K562 (cell line): ENCODE measurements around the gene CRY2. TPM values are rescaled to one million over a fixed set of nuclear protein-coding genes. Genes with fewer than 3 reads are reported as not detected.

Experiments
- ARHGAP35 ChIP-seq: fragments of 450-650 bp; IDR thresholded peaks from 2 replicates; pipeline ENCODE4 v1.6.1; 2018; ENCODE audit not compliant: partially characterized antibody
- CHD4 ChIP-seq: fragments of 200-600 bp; sonication (generic); IDR thresholded peaks from 3 replicates; pipeline ENCODE4 v1.6.1; 2012; ENCODE audit warnings: low read depth, mild to moderate bottlenecking, mixed read lengths, low read length, inconsistent platforms; ENCODE audit not compliant: insufficient read depth, insufficient replicate concordance, poor library complexity, severe bottlenecking
- ETV5 ChIP-seq: sonication (generic); formaldehyde crosslinking; IDR thresholded peaks from 2 replicates; pipeline ENCODE4 v1.4.0; 2020; ENCODE audit warnings: low read depth, mild to moderate bottlenecking, missing genetic modification reagents
- EZH2 ChIP-seq: IDR thresholded peaks from 2 replicates; pipeline ENCODE4 v1.6.1; 2012; ENCODE audit warnings: low read depth, mild to moderate bottlenecking, inconsistent platforms, low read length, borderline replicate concordance
- FOXJ3 ChIP-seq: sonication (generic); formaldehyde crosslinking; IDR thresholded peaks from 2 replicates; pipeline ENCODE4 v1.4.0; 2020; ENCODE audit warnings: mild to moderate bottlenecking, missing genetic modification reagents
- JUNB ChIP-seq: fragments of 450-650 bp; formaldehyde crosslinking; conservative IDR thresholded peaks from 2 replicates; pipeline ENCODE4 v1.4.0; 2020; ENCODE audit warnings: mild to moderate bottlenecking
- OTX1 ChIP-seq: fragments of 450-650 bp; formaldehyde crosslinking; IDR thresholded peaks from 2 replicates; pipeline ENCODE4 v1.4.0; 2022; ENCODE audit warnings: mild to moderate bottlenecking
- PHB2 ChIP-seq: fragments of 450-650 bp; IDR thresholded peaks from 2 replicates; pipeline ENCODE4 v1.6.1; 2017; ENCODE audit warnings: low read depth
- POLR3A ChIP-seq: IDR thresholded peaks from 2 replicates; pipeline ENCODE4 v1.6.1; 2011; ENCODE audit warnings: borderline replicate concordance, mild to moderate bottlenecking, moderate library complexity; ENCODE audit not compliant: insufficient read length, insufficient read depth; ENCODE audit errors: extremely low read depth
- PPARD ChIP-seq: fragments of 250-450 bp; sonication (Bioruptor Pico); IDR thresholded peaks from 2 replicates; pipeline ENCODE4 v1.8.0; 2022; ENCODE audit warnings: inconsistent platforms, mild to moderate bottlenecking, moderate library complexity
- RBM15 ChIP-seq: fragments of 200-400 bp; formaldehyde crosslinking; IDR thresholded peaks from 2 replicates; pipeline ENCODE4 v1.6.1; 2018; ENCODE audit warnings: mild to moderate bottlenecking, low read length, moderate library complexity; ENCODE audit not compliant: insufficient read depth
- SIX5 ChIP-seq, 2 experiments: IDR thresholded peaks; 2 replicates each; pipeline ENCODE4 v1.6.1; 2011; ENCODE audit warnings: low read length in 2 of 2, borderline replicate concordance in 1 of 2, low read depth in 1 of 2, mild to moderate bottlenecking in 1 of 2, moderate library complexity in 1 of 2; ENCODE audit not compliant: insufficient read depth in 1 of 2
- TSC22D4 ChIP-seq: fragments of 450-650 bp; IDR thresholded peaks from 2 replicates; pipeline ENCODE4 v1.6.1; 2016; ENCODE audit warnings: missing genetic modification characterization, missing biosample characterization, control low read depth
- ZEB2 ChIP-seq: fragments of 450-650 bp; IDR thresholded peaks from 2 replicates; pipeline ENCODE4 v1.6.1; 2016
- ZFX ChIP-seq: sonication (generic); formaldehyde crosslinking; IDR thresholded peaks from 2 replicates; pipeline ENCODE4 v1.8.0; 2022; ENCODE audit warnings: mild to moderate bottlenecking, missing genetic modification reagents, moderate library complexity
- ZNF174 ChIP-seq: fragments of 250-450 bp; sonication (Bioruptor Pico); IDR thresholded peaks from 2 replicates; pipeline ENCODE4 v1.4.0; 2020; ENCODE audit warnings: mild to moderate bottlenecking
- ZNF224 ChIP-seq: sonication (generic); formaldehyde crosslinking; IDR thresholded peaks from 2 replicates; pipeline ENCODE4 v1.8.0; 2022; ENCODE audit warnings: mild to moderate bottlenecking, missing genetic modification reagents
- ZNF324 ChIP-seq: fragments of 250-450 bp; sonication (Bioruptor Pico); IDR thresholded peaks from 2 replicates; pipeline ENCODE4 v1.4.0; 2020; ENCODE audit warnings: mild to moderate bottlenecking
- ZNF589 ChIP-seq: fragments of 200-800 bp; sonication (Bioruptor generic); IDR thresholded peaks from 2 replicates; pipeline ENCODE4 v1.6.1; 2016; ENCODE audit warnings: low read depth, missing genetic modification characterization, missing compliant biosample characterization
- ZNF766 ChIP-seq: fragments of 200-800 bp; sonication (Bioruptor generic); conservative IDR thresholded peaks from 2 replicates; pipeline ENCODE4 v1.6.1; 2016; ENCODE audit warnings: missing genetic modification characterization, missing compliant biosample characterization
- polyA plus RNA-seq, 8 experiments: library from polyadenylated mRNA; depleted of rRNA in 4 of 8; stranded (reverse) in 5 of 8; unstranded in 3 of 8; fragments of >200 nt; fragmentation: Nextera tagmentation in 2 of 8; fragmentation: Illumina TruSeq in 1 of 8; extraction: Ambion mirVana in 2 of 8; extraction: Trizol in 1 of 8; gene quantifications; 2 replicates each; pipeline versions ENCODE4 v1.2.1 to v1.2.3, GENCODE V29; 2011 to 2014; ENCODE audit warnings: inconsistent platforms in 1 of 8, missing spikeins in 1 of 8
- total RNA-seq, 7 experiments: library from RNA; depleted of rRNA in 6 of 7; stranded (reverse); fragments of >200 nt in 6 of 7; fragmentation: Illumina TruSeq in 2 of 7; extraction: Trizol in 2 of 7; gene quantifications; 2 replicates each; pipeline versions ENCODE4 v1.2.1 to v1.2.3, GENCODE V29; 2011 to 2021; ENCODE audit warnings: low replicate concordance in 1 of 7
- TF ChIP-seq, protein P1 (sequence below): fragments of 450-650 bp; IDR thresholded peaks from 2 replicates; pipeline ENCODE4 v1.7.0; 2016; ENCODE audit warnings: borderline replicate concordance
- TF ChIP-seq, protein P2 (sequence below): conservative IDR thresholded peaks from 2 replicates; pipeline ENCODE4 v1.6.1; 2011; ENCODE audit warnings: low read depth, mild to moderate bottlenecking, low read length; ENCODE audit not compliant: control insufficient read depth
- TF ChIP-seq, protein P3 (sequence below): fragments of 200-800 bp; sonication (Bioruptor generic); IDR thresholded peaks from 2 replicates; pipeline ENCODE4 v1.6.1; 2017; ENCODE audit warnings: missing genetic modification characterization, missing compliant biosample characterization

CRY2 gene
- total and polyA plus RNA-seq, 9 of the 15 experiments (the other 6 are each of a cell fraction or from before 2014, with no cell fraction given): 2.3 to 23.9 (median 14.8) TPM

DNA sequence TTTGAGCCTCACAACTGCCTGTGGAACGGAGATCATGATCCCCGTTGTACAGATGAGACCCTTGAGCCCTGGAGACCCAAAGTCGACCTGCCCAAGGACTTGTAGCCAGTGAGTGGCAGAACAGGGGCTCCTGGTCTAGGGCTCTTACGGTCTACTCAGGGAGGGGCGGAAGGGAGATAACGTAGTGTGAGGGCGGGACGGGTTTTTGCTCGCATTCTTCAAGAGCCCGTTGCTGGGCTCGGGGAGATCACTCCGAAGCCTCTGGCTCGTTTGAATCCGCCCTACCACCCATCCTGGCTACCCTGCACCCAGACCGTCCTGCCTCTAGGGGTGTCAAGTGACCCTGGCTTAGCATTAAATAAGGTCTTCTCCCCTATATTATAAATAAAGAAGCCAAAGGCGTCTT lies 639 bp downstream of the CRY2 start (continued):
- TF ChIP-seq, protein P1, sequence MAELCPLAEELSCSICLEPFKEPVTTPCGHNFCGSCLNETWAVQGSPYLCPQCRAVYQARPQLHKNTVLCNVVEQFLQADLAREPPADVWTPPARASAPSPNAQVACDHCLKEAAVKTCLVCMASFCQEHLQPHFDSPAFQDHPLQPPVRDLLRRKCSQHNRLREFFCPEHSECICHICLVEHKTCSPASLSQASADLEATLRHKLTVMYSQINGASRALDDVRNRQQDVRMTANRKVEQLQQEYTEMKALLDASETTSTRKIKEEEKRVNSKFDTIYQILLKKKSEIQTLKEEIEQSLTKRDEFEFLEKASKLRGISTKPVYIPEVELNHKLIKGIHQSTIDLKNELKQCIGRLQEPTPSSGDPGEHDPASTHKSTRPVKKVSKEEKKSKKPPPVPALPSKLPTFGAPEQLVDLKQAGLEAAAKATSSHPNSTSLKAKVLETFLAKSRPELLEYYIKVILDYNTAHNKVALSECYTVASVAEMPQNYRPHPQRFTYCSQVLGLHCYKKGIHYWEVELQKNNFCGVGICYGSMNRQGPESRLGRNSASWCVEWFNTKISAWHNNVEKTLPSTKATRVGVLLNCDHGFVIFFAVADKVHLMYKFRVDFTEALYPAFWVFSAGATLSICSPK: no peak
- no peak for TF ChIP-seq TSC22D4 (tag)
- TF ChIP-seq FOXJ3 (CRISPR knock-in tag): no peak
- TF ChIP-seq SIX5 (IDR thresholded peaks at IDR 0.05; ENCODE audit: borderline replicate concordance in 1 of 2, insufficient read depth in 1 of 2, low read depth in 1 of 2, low read length in 2 of 2): no peak
- no peak for TF ChIP-seq ZNF766 (CRISPR knock-in tag)
- no peak for TF ChIP-seq ZFX (CRISPR knock-in tag)
- TF ChIP-seq ETV5 (CRISPR knock-in tag): no peak
- TF ChIP-seq OTX1: no peak
- no peak for TF ChIP-seq ZNF174
- no peak for TF ChIP-seq POLR3A
- no peak for TF ChIP-seq EZH2
- TF ChIP-seq ZEB2: no peak
- TF ChIP-seq, protein P2, sequence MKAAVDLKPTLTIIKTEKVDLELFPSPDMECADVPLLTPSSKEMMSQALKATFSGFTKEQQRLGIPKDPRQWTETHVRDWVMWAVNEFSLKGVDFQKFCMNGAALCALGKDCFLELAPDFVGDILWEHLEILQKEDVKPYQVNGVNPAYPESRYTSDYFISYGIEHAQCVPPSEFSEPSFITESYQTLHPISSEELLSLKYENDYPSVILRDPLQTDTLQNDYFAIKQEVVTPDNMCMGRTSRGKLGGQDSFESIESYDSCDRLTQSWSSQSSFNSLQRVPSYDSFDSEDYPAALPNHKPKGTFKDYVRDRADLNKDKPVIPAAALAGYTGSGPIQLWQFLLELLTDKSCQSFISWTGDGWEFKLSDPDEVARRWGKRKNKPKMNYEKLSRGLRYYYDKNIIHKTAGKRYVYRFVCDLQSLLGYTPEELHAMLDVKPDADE: 0 out of 2 replicates have a peak, but pooled peaks have one; percentile 27
- no peak for TF ChIP-seq JUNB
- TF ChIP-seq PHB2: no peak
- TF ChIP-seq ZNF224 (CRISPR knock-in tag): no peak
- no peak for TF ChIP-seq ZNF589 (CRISPR knock-in tag)
- no peak for TF ChIP-seq PPARD (CRISPR knock-in tag)
- no peak for TF ChIP-seq ARHGAP35
- no peak for TF ChIP-seq CHD4
- TF ChIP-seq RBM15: no peak
- TF ChIP-seq, protein P3, sequence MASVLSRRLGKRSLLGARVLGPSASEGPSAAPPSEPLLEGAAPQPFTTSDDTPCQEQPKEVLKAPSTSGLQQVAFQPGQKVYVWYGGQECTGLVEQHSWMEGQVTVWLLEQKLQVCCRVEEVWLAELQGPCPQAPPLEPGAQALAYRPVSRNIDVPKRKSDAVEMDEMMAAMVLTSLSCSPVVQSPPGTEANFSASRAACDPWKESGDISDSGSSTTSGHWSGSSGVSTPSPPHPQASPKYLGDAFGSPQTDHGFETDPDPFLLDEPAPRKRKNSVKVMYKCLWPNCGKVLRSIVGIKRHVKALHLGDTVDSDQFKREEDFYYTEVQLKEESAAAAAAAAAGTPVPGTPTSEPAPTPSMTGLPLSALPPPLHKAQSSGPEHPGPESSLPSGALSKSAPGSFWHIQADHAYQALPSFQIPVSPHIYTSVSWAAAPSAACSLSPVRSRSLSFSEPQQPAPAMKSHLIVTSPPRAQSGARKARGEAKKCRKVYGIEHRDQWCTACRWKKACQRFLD (CRISPR knock-in tag): no peak
- no peak for TF ChIP-seq ZNF324 (CRISPR knock-in tag)
